ENCODE results near the gene EPHA1.
"Not testable (repeated sequence)": the region's sequence is repeated elsewhere in the genome, so short reads cannot be mapped to it uniquely, and the experiment has no call there.

The EPHA1 gene

DNA sequence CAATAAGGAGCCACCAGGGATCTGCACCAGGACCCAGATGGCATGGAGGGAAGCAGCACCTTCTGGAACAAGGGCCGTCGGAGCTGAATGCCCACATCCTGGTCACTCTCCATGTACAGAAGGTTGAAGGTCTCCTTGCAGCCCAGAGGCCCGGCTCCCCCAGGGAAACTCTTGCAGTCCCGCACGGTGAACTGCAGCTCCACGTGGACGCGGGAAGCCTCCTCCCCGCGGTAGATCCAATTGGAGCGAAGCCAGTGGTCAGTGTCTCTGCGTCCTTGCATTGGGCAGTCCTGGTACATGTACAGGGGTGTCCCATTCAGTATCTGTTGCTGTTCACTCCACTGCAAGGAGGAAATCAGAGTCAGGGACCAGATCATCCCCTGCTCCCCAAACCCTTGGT, 7.4 kb downstream of the EPHA1 start:
- no peak for DNase-seq

DNA sequence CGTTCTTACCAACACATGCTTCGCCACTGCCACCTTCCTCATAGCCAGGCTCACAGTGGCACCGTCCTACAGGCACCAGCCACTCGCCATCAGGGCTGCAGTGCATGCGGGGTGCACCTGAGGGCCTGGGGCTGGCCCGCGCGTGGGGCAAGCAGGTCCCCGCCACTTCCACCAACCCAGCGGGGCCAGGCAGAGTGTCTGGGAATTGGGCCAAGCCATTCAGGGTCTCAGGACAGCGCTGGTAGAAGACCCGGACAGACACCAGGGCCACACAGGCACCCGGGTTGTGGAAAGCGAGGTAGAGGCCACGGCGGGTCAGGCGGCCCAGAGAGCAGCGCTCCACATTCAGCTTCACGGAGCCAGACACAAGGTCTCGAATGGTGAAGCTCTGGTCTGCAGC, 9.0 kb downstream of the EPHA1 start:
- no peak for DNase-seq

DNA sequence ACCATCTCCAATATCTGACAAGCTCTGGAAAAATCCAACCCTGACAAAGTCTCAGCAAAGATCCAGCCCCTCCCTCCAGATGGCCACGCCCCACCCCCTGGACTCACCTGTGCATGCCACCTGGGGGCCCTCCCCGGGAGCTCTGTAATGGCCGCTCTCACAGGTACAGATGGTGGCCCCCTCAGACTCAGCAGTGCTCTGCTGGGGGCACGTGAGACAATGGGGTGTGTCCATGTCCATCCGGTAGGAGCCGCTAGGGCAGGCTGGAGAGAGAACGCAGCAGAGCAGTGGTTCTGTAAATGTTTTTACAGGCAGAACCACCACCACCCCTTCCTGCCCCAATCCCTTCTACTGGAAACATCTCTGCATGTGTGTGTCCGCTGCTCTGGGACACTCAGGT, 9.5 kb downstream of the EPHA1 start:
- DNase-seq = no peak

DNA sequence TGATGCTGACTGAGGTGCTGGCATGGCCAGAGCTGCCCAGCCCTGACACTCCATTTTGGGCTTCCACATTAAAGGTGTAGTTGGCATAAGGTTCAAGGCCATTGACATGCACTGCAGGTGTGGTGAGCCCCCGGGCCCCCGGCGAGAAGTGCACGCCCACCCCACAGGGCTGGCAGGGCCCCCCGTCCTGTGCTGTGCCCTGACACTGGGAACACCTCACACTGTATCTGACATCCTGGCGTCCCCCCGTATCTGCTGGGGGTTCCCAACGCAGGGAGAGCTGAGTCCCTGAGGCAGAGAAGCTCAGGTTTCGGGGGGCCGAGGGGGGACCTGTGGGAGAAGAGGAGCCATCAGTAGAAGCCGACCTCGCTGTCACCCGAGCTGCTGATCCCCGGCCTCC, 10.0 kb downstream of the EPHA1 start:
- DNase-seq = no peak

DNA sequence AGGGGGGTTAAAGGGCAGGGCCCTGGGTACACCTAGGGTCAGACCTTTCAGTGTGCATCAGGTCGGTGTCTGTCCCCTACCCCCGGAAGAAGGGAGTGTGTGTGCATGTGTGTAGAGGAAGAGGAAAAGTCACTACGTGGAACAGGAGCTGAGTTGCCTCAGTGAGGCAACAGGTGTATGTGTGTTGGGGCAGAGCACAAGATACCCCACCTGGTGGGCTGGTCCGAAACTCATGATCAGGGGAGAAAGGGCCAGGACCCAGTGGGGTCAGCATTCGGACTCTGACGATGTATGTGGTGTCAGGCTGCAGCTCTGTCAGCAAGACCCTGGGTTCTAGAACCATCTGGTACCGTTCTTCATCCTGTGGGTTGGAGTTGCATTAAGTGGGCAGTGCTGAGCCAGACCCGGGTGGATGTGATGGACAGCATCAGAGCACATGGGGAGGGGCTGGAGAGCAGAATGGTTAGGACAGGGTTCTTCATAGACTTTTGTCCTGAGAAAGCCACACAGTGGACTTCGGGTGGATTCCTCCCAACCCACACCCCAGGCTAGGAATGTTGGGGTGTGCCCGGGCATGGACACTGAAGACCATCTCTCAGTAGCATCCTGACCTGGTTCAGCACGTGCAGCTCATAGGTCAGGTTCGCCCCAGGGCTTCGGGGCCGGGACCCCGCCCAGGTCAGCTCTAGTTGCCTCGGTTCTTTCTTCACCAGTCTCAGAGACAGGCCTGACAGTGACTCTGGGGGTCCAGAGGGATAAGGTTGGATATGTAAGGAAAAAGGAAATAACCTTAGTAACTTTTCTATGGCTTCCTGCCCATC, 10.7 kb downstream of the EPHA1 start:
- no peak for DNase-seq

DNA sequence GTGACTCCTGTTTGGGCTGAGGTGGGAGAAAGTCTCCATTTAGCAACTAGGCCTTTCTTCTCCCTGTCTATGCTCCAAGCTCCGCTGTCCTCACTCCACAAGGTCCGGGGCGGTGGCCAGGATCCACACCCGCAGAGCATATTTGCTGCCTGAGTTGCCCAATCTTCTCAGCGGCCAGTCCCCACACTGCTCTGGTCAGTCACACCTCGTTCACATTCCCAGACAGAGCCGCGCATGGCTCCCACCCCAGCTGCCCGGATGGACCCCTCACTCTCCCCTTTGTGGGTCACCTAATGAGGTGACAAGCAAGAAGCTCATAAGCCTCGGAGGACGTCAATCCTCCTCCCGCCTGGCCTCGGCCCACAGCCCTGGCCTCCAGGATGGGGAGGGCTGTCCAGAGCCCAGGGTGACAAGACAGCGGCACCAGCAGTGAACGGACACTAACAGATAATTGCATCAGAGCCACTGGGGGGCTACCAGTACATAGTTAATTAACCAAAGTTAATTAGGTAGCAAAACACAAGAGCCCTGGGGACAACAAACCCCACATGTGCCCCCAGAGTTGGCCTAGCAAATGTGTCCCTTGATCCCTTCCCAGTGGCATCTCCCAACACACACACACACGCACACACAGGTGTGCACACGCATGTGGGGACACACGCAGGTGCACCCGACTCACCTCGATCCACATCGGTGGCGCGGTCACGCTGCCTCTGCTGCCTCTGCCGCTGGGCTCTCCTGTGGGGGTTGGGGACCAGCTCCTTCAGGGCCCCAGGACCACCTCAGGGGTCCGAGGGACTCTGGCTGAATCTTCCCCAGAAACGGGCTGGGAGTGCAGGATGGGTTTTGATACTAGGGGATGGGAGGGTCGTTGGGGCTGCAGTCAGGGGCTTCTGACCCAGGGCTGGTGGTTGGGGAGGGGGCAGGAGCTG, 11.8 kb downstream of the EPHA1 start:
- no peak for DNase-seq

DNA sequence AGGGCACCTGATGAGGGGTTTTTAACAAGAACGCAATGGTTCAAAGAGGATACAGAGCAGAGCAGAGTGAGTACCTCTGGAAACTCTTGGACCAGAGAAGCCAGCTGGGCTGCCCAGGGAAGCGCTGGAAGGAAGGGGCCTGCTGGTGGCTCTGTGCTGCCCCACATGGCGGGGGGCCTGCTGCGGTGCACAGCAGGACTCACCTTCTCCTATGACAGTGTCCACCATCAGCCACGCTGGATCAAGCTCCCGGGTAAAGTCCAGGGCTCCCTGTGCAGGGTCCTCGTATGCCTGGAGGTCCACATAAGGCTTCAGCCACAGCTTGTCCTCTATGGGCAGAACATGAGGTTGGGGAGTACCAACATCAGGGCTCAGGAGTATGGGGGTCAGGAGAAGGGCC, 12.5 kb downstream of the EPHA1 start:
- DNase-seq = no peak

DNA sequence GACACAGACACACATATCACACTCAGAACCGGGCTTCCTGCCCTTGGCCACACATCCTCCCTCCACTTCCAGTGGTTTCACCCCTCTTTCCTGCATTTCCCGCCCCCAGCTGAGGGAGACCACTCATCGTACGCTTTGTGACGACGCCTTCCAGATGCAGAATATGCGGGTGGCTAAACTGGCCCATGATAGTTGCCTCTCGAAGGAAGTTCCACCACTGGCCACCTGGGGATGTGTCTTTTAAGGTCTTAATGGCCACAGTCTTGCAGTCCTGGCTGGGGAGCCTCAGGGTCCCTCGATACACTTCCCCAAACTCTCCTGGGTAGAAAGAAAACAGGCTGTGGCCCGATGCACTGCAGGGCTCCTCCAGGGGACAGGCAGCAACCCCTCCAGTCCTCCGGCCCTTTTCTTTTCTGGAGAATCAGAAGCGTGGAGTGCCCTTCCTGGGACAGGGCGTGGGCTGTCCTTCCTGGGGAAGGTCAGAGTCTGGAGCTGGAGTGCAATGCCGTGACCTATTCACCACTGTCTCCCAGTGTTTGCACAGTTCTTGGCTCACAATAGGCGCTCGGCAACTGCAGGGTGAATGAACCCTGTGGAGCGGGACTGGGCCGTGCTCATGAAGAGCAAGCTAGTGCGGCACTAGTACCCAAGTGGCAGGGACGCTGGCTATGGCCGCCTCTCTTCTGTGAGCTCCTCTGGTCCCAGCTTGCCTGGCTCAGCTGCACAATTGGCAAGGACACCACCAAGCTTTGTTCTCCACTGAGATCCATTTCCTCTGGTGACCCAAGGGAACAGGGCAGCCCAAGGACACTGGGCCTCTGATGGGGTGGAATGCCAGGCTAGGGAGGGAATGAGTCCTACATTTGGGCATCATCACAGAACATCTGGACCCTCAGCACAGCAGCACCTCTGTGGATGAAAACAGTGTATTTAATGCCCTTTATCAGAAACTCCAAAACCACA, 13.2 kb downstream of the EPHA1 start:
- no peak for DNase-seq

DNA sequence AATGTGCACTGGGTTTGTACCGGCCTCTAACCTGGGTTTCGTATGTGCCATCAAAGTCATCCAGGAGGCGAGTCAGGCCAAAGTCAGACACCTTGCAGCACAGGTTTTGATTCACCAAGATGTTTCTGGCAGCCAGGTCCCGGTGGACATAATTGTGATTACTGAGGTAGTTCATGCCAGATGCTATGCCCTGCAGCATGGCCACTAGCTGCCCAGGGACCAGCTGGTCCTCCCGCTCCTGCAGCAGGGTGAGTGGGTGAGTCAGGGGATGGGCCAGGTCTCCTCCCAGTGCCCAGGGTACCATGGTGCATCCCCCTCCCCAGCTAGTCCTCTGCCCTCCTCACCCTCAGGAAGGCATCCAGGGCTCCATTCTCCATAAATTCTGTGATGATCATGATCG, 13.9 kb downstream of the EPHA1 start:
- no peak for DNase-seq

DNA sequence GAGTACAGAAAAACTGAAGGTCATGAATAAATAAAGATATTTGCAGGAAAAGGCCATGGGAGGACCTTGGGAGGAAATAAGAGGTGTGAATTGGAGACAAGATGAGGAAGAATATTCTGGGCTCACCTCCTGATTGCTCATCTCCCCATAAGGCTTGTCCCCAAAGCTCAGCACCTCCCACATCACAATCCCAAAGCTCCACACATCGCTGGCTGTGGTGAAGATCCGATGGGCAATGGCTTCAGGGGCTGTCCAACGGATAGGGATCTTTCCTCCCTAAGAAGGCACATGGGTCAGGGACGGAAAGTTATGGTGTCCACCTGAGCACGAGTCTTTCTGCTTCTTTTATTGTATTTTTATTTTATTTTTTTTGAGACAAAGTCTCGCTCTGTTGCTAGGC, 14.6 kb downstream of the EPHA1 start:
- no peak for DNase-seq

DNA sequence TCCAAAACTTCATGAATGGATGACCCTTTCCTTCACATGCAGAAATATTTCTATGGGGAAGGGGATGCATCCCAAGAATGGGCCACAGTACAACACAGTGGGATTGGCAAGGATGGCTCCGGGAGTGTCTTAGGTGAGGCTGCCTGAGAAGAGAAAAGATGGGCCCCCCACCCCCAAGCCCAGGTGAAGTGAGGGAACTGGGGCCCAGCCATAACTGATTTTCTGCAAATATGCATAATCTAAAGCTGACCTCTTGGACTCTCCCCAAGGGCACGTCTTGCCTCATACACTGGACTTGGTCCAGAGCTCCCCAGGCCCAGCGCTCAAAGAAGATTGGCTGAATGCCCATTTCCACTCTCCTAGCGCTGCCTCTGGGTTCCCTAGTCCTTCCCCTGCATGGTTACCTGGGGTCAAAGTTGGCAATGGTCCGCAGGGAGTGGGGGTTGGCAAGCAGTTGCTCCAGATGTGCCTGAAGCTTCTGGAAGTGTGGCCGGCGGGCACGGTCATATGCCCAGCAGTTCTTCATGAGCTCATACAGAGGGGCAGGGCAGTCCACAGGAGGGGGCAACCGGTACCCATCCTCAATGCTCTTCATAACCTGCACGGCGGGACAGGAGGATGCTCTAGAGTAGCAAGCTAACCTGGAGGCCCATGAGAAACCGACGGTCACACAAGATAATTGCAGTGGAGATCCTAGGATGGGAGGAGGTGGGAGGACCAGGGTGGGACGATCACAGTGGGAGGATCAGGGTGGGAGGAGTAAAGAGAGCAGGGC, 15.2 kb downstream of the EPHA1 start:
- no peak for DNase-seq

DNA sequence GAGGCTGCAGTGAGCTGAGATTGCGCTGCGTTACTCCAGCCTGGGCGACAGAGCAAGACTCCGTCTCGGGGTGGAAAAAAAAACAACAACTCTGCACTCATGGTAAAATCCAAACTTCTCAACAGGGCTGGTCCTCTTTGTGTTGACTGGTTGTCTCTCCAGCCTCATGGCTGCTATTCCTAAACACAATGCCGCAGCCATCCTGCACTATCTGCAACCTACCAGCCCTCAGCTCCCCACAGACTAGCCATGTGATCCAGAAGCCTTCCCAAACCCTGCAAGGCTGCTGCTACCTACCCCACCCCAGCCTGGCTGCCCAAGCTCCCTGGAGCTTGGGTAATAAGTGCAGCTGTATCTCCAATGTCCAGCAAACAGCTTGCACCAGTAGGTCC, 15.8 kb downstream of the EPHA1 start:
- DNase-seq = no peak

DNA sequence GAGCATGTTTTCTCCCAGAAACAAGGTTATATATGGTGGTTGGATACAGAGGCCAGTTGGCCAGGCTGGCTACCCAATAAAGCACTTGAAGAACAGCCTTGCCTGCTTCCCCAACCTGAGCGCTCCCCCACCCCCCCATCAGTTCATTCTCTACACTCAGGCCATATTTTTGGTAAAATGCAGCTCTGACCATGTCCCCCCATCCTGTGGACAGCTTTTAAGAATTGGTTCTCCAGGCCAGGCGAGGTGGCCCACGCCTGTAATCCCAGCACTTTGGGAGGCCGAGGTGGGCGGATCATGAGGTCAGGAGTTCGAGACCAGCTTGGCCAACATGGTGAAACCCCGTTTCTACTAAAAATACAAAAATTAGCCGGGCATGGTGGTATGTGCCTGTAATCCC, 16.2 kb downstream of the EPHA1 start:
- DNase-seq = not testable (repeated sequence)

DNA sequence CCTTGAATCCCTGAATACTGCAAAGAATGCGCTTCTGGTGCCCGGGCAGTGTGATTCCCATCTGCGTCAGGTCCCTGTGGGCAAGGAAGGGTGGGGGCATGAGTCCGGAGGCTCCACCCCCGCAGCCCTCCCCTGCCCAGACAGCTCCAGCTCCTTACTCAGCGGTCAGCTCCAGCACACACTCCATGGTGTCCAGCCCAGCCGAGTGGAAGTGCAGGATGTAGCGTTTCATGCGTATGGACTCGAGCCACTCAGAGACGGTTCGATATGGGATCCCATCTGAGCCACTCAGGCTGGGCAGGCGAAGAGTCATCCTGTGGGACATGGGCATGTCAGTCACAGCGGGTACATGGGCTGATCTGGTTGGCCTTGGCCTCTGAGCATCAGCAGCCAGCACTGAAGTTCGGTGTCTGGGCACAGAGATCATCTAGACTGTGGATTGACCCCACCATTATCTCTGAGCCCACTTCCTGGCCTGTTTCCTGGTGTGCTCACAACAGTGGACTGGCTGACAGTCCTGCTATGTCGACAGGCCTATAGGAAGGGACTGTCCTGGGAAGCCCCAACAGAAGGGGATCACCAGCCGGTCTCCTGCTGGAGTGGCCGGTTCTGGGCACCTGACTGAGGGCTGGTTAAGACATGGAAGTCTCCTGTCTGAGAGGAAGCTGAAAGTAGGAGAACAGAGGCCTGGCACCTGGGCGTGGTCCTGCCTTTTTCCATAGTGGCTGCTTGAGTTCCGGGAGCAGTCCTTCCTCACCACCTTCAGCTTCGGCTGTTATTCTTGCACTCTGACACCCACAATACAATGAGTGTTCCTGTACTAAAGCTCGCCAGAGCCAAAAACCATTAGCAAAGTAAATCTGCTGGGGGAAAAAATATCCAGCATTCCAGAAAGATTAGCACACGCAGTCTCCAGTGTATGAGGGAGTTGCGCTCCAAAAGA, 16.9 kb downstream of the EPHA1 start:
- DNase-seq = no peak

DNA sequence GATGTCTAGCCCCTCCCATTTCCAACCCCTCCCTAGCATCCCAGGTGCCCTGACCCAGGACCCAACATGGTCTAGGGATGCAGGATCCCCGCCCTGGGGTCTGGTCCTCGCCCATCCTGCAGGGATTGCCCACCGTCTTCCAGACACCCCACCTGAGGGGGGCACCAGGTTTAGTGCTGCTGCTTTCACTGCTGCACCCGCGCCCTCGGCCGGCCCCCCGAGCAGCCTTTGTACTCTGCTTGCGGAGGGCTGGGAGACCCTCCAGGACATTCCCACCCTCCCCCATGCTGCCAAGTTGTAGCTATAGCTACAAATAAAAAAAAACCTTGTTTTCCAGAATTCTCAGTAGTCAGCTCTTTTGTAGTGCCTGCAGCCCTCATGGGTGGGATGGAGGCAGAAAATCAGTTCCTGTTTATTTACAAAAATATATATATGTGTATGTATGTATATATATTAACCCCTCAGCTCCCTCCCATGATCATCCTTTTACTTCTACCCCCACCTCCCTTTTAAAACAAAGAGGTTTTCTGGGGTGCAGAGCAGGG, 17.8 kb downstream of the EPHA1 start:
- no peak for DNase-seq

DNA sequence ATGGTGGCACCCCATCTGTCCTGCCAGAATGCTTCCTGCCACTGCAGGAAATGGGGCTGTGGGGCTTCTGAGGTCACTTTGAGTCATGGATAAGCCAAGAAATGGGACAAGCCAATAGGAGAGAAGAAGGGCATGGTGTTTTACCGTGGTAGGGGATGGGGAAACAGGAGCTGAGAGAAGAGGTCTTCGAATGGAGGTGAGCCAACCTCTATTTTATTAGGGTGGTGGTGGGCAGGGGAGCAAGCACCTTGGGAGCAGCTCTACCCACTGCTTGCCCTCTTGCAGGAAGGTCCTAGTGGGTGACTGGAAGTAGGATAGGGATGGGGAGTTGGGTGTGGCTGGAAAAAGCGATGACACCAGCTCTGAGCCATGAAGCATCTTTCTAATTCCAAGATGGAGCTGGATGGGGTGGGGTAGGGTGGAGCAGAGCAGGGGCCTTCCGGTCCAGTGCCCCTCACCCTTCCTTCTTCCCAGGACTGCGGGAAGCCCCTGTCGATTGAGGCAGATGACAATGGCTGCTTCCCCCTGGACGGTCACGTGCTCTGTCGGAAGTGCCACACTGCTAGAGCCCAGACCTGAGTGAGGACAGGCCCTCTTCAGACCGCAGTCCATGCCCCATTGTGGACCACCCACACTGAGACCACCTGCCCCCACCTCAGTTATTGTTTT, 18.4 kb downstream of the EPHA1 start:
- DNase-seq = no peak

DNA sequence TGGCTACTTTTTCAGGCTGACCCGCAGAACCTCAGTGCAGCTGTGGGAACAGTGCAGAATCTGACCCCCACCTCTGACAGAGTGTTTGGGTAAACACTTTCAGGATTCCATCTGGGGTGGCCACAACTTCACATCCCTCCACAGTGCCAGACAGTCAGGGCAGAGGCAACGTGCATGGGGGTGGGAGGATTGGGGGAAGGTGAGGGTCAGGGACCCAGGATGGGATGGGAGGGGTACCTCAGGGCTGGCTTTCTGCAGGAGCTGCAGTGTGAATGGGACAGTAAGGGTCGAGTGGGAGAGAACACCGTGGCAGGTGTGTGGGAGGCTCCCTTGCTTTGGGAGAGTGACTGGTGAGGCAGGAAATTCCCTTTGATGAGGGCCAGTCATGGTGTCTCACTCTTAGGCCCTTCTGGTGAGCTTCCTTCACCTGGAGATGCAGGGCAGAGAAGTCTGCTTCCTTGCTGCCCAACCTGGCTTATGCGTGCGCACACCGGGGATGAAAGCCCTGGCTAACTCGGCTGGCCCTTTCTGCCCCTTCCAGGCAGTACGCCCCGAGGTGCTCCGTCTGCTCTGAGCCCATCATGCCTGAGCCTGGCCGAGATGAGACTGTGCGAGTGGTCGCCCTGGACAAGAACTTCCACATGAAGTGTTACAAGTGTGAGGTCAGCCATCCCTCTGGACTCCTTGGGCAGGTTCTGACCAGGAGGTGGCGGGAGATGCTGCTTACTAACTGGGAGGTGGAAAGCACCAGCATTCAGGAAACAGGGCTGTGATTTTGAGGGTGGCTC, 19.1 kb downstream of the EPHA1 start:
- no peak for DNase-seq

DNA sequence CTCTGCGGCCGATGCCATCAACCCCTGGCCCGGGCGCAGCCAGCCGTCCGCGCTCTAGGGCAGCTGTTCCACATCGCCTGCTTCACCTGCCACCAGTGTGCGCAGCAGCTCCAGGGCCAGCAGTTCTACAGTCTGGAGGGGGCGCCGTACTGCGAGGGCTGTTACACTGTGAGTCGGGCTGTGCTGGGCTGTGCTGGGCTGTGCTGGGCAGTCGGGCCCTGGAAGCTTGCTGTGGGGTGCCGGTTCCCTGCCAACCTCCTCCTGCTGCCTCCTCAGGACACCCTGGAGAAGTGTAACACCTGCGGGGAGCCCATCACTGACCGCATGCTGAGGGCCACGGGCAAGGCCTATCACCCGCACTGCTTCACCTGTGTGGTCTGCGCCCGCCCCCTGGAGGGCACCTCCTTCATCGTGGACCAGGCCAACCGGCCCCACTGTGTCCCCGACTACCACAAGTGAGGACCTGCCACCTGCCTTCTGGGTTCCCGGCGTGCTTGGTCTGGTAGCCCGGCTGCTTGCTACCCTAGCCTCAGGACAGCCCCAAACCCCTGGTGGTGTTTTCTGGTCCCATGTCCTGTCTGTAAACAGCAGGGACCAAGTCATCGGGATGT, 20.1 kb downstream of the EPHA1 start:
- DNase-seq = no peak

DNA sequence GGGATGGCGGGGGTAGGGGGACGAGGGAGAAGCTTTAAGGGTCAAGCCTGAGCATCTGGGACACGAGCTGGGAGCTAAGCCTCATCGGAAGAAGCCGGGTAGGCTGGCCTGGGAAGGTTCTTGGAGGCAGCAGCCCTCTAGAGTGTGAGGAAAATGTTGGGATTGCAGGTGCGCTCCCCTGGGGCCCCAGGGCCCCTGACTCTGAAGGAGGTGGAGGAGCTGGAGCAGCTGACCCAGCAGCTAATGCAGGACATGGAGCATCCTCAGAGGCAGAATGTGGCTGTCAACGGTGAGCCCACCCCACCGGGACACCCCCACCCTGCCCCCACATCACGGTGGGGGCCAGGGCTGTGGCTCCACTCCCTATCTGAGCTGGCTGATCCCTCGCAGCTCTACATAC, 20.6 kb downstream of the EPHA1 start:
- no peak for DNase-seq

All from activated CD4-positive, alpha-beta T cell treated with anti-CD3 and anti-CD28 coated beads for 1 hour (primary cell).